Prostate gland (tissue), 2 donors: ENCODE data around the gene SMIM35.

ENCODE experiments used
- CTCF ChIP-seq, 4 experiments: fragments of 200-600 bp in 2 of 4; fragments of 450-650 bp in 2 of 4; sonication (generic) in 2 of 4; IDR thresholded peaks; 1 replicate in 3 of 4; 2 replicates in 1 of 4; pipeline ENCODE4 v1.5.1; 2016 to 2019; ENCODE audit warnings: antibody characterized with exemption in 4 of 4, mild to moderate bottlenecking in 2 of 4, moderate library complexity in 2 of 4
- POLR2A ChIP-seq: fragments of 450-650 bp; IDR thresholded peaks from one replicate; pipeline ENCODE4 v1.6.1; 2016; ENCODE audit warnings: antibody characterized with exemption, mild to moderate bottlenecking
- POLR2AphosphoS5 ChIP-seq: sonication (generic); formaldehyde crosslinking; IDR thresholded peaks from one replicate; pipeline ENCODE4 v1.6.1; 2017; ENCODE audit warnings: antibody characterized with exemption

- TF ChIP-seq POLR2A: no peak
- TF ChIP-seq CTCF (IDR thresholded peaks at IDR 0.05): no peak
- no peak for TF ChIP-seq POLR2AphosphoS5
These were observed 38.3 kb upstream of the SMIM35 start for GRCh38 chr11:118124929-118125535.
